Measurements from ENCODE around the gene STEAP3.

DNA sequence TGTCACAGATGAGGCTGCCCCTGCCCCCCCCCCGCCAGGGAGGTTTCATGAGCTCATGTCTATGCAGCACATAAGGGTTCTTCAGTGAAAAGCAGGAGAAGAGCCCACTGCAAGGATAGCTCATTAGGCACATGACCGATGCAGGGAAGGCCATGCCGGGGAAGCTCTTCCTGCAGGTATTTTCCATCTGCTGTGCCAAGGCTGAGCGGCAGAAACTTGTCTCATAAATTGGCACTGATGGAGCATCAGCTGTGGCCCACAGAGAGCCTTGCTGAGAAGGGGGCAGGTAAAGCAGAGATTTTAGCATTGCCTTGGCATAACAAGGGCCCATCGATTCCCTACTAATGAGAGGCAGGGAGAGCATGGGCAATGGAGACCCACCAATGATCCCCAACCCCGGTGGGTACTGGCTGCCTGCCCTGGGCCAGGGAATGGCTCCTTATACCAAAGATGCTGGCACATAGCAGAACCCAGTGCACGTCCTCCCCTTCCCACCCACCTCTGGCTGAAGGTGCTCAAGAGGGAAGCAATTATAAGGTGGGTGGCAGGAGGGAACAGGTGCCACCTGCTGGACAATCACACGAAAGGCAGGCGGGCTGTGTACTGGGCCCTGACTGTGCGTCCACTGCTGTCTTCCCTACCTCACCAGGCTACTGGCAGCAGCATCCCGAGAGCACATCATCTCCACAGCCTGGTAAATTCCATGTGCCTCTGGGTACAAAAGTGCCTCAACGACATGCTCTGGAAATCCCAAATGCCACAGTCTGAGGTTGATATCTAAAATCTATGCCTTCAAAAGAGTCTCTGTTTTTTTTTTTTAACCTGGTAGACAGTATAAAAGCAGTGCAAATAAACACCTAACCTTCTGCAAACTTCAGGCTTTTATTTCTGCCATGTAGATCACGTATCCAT, 41.4 kb downstream of the STEAP3 start:
- TF ChIP-seq, protein P1, sequence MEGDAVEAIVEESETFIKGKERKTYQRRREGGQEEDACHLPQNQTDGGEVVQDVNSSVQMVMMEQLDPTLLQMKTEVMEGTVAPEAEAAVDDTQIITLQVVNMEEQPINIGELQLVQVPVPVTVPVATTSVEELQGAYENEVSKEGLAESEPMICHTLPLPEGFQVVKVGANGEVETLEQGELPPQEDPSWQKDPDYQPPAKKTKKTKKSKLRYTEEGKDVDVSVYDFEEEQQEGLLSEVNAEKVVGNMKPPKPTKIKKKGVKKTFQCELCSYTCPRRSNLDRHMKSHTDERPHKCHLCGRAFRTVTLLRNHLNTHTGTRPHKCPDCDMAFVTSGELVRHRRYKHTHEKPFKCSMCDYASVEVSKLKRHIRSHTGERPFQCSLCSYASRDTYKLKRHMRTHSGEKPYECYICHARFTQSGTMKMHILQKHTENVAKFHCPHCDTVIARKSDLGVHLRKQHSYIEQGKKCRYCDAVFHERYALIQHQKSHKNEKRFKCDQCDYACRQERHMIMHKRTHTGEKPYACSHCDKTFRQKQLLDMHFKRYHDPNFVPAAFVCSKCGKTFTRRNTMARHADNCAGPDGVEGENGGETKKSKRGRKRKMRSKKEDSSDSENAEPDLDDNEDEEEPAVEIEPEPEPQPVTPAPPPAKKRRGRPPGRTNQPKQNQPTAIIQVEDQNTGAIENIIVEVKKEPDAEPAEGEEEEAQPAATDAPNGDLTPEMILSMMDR (IDR thresholded peaks at IDR 0.05), result peak; percentile 71 to 85 (median 74)
- no peak for TF ChIP-seq POLR2A (IDR thresholded peaks at IDR 0.05)

Measured in right lobe of liver (tissue), 4 donors.